HG03060 (cell line): ENCODE data around the gene HEMGN.
"Not testable (repeated sequence)": the region's sequence is repeated elsewhere in the genome, so short reads cannot be mapped to it uniquely, and the experiment has no call there.

Source experiments
- ATAC-seq: cut with Tn5 transposase; IDR thresholded peaks from one replicate; pipeline ENCODE4 v1.9.1; 2021; ENCODE audit warnings: low read depth, moderate number of reproducible peaks; ENCODE audit not compliant: unreplicated experiment

Gene HEMGN

GRCh38 chr9:97966493-97966892, 28.5 kb upstream of the HEMGN start:
- ATAC-seq = no peak

- no peak for ATAC-seq
Observed at GRCh38 chr9:97964901-97965300, 26.9 kb upstream of the HEMGN start.

GRCh38 chr9:97963232-97963631, 25.3 kb upstream of the HEMGN start:
- ATAC-seq = no peak

- no peak for ATAC-seq
Observed at GRCh38 chr9:97962575-97962974, 24.6 kb upstream of the HEMGN start.

GRCh38 chr9:97962136-97962535, 24.2 kb upstream of the HEMGN start:
- no peak for ATAC-seq

GRCh38 chr9:97961361-97961760, 23.4 kb upstream of the HEMGN start:
- ATAC-seq = no peak

GRCh38 chr9:97960678-97961328, 22.8 kb upstream of the HEMGN start:
- ATAC-seq = not testable (repeated sequence)

- ATAC-seq = no peak
Observed at GRCh38 chr9:97959585-97959984, 21.6 kb upstream of the HEMGN start.

GRCh38 chr9:97958812-97959511, 21.0 kb upstream of the HEMGN start:
- no peak for ATAC-seq

GRCh38 chr9:97956331-97956730, 18.4 kb upstream of the HEMGN start:
- ATAC-seq = no peak

GRCh38 chr9:97954550-97954989, 16.6 kb upstream of the HEMGN start:
- ATAC-seq = no peak

- ATAC-seq = not testable (repeated sequence)
Observed at GRCh38 chr9:97950873-97951272, 12.9 kb upstream of the HEMGN start.

GRCh38 chr9:97947094-97947493, 9.1 kb upstream of the HEMGN start:
- not testable (repeated sequence) for ATAC-seq

- ATAC-seq = not testable (repeated sequence)
Observed at GRCh38 chr9:97945470-97945869, 7.5 kb upstream of the HEMGN start.

- ATAC-seq = no peak
Observed at GRCh38 chr9:97944612-97945011, 6.6 kb upstream of the HEMGN start.

- no peak for ATAC-seq
Observed at GRCh38 chr9:97943308-97943855, 5.4 kb upstream of the HEMGN start.

GRCh38 chr9:97941323-97941722, 3.4 kb upstream of the HEMGN start:
- ATAC-seq = no peak

GRCh38 chr9:97940741-97941140, 2.8 kb upstream of the HEMGN start:
- ATAC-seq = no peak

- ATAC-seq = no peak
Observed at GRCh38 chr9:97940233-97940632, 2.3 kb upstream of the HEMGN start.

- ATAC-seq = no peak
Observed at GRCh38 chr9:97936998-97937397, 974 bp downstream of the HEMGN start.

GRCh38 chr9:97935276-97935675, 2.7 kb downstream of the HEMGN start:
- ATAC-seq = no peak
